CD8-positive, alpha-beta memory T cell (primary cell): ENCODE data around the gene TTC33. TPM values are rescaled to one million over a fixed set of nuclear protein-coding genes. Genes with fewer than 3 reads are reported as not detected.
A peak's percentile ranks its signal among the peaks of the same experiment; 100 is the strongest.
"Not testable (repeated sequence)": the region's sequence is repeated elsewhere in the genome, so short reads cannot be mapped to it uniquely, and the experiment has no call there.

Experiments
- CTCF ChIA-PET: fragments of 350-600 bp; sonication (Branson Sonifier 250); formaldehyde crosslinking; loops from one replicate; lab custom pipeline; 2021; ENCODE audit warnings: antibody characterized with exemption; lab: Charles Lee
- POLR2A ChIA-PET: fragments of 350-600 bp; sonication (Branson Sonifier 250); formaldehyde crosslinking; loops from one replicate; lab custom pipeline; 2021; ENCODE audit warnings: antibody characterized with exemption; lab: Charles Lee
- DNase-seq, 5 donors: peaks; one replicate each; pipeline versions ENCODE4 v3.0.0 to v3.0.0-alpha.2; 2020 to 2022; ENCODE audit warnings: mixed read lengths in 1 of 5
- H3K27ac ChIP-seq: one replicate; pipeline ENCODE4 v1.7.0; 2013; ENCODE audit warnings: low read depth, mild to moderate bottlenecking, low read length, moderate library complexity
- H3K27me3 ChIP-seq: 2 replicates; pipeline ENCODE4 v1.7.0; 2013; ENCODE audit warnings: low read length, mild to moderate bottlenecking; ENCODE audit not compliant: insufficient read depth, poor library complexity, severe bottlenecking
- H3K36me3 ChIP-seq: 2 replicates; pipeline ENCODE4 v1.7.0; 2013; ENCODE audit warnings: mild to moderate bottlenecking, low read length, moderate library complexity; ENCODE audit not compliant: insufficient read depth
- H3K4me1 ChIP-seq: 2 replicates; pipeline ENCODE4 v1.7.0; 2013; ENCODE audit warnings: mild to moderate bottlenecking, low read length, moderate library complexity; ENCODE audit not compliant: insufficient read depth
- H3K4me3 ChIP-seq: 2 replicates; pipeline ENCODE4 v1.7.0; 2013; ENCODE audit warnings: mild to moderate bottlenecking, low read length
- H3K9me3 ChIP-seq: 2 replicates; pipeline ENCODE4 v1.7.0; 2013; ENCODE audit warnings: mild to moderate bottlenecking, low read length
- H3K27ac Mint-ChIP-seq, 8 donors: one replicate each; pipeline ENCODE4 v1.8.0; 2020 to 2021; ENCODE audit warnings: mixed read lengths in 8 of 8, mild to moderate bottlenecking in 6 of 8, inconsistent platforms in 3 of 8, moderate library complexity in 3 of 8
- H3K27me3 Mint-ChIP-seq, 2 donors: one replicate each; pipeline ENCODE4 v1.8.0; 2020 to 2021; ENCODE audit warnings: mixed read lengths in 2 of 2, mild to moderate bottlenecking in 1 of 2, moderate library complexity in 1 of 2
- H3K36me3 Mint-ChIP-seq, 3 donors: one replicate each; pipeline ENCODE4 v1.8.0; 2020 to 2021; ENCODE audit warnings: mixed read lengths in 3 of 3, inconsistent platforms in 1 of 3, mild to moderate bottlenecking in 1 of 3
- H3K4me1 Mint-ChIP-seq, 3 donors: one replicate each; pipeline ENCODE4 v1.8.0; 2020 to 2021; ENCODE audit warnings: mixed read lengths in 3 of 3, inconsistent platforms in 1 of 3, mild to moderate bottlenecking in 1 of 3
- H3K4me3 Mint-ChIP-seq, 7 donors: one replicate each; pipeline ENCODE4 v1.8.0; 2020 to 2021; ENCODE audit warnings: mixed read lengths in 7 of 7, mild to moderate bottlenecking in 6 of 7, moderate library complexity in 4 of 7, inconsistent platforms in 2 of 7
- H3K9me3 Mint-ChIP-seq, 5 donors: one replicate each; pipeline ENCODE4 v1.8.0; 2020 to 2022; ENCODE audit warnings: mixed read lengths in 5 of 5, mild to moderate bottlenecking in 3 of 5, moderate library complexity in 2 of 5, inconsistent platforms in 1 of 5
- polyA plus RNA-seq: library from polyadenylated mRNA; unstranded; fragments of 300-500 nt; fragmentation: Illumina TruSeq; gene quantifications from one replicate; pipeline ENCODE4 v1.2.3, GENCODE V29; 2021
- total RNA-seq, 2 experiments: library from RNA; stranded (reverse); gene quantifications; one replicate each; pipeline ENCODE4 v1.2.3, GENCODE V29; 2021

The TTC33 gene
- total and polyA plus RNA-seq, 3 experiments from 2014 or later, result 13.9 to 27.7 (median 25.3) TPM

- Mint-ChIP-seq H3K27ac (peak overlapping the region in 3 of 8 donors; percentile 2 to 39 (median 14)), H3K9me3 (peaks cover 0 to 3% (median 2%) of the 10 kb centered on the region in 5 donors), H3K4me1 (peaks cover 14 to 35% (median 31%) of the 10 kb centered on the region in 3 donors), H3K27me3 (no peaks in the 10 kb centered on the region), H3K4me3 (no peak overlapping the region), H3K36me3 (peaks cover 9 to 41% (median 18%) of the 10 kb centered on the region in 3 donors)
- Histone ChIP-seq H3K4me1 (no peaks in the 10 kb centered on the region), H3K27me3 (no peaks in the 10 kb centered on the region), H3K36me3 (no peaks in the 10 kb centered on the region), H3K4me3 (no peak overlapping the region), H3K27ac (no peak overlapping the region), H3K9me3 (no peaks in the 10 kb centered on the region)
- ChIA-PET CTCF (interaction anchor here (1.2 to 2.4 kb wide), 3 partner anchors 10 to 786 kb away, joined by 3 to 9 read pairs (median 5); no protein-coding TSS in a partner anchor), POLR2A (no interaction called here)
- DNase-seq, result no peak
Measured at GRCh38 chr5:40734986-40735385, 20.8 kb downstream of the TTC33 start.

GRCh38 chr5:40733879-40734563 lies 21.7 kb downstream of the TTC33 start:
- H3K4me3 ChIP-seq, result no peak overlapping the region
- no peak overlapping the region for H3K4me3 Mint-ChIP-seq
- H3K27me3 ChIP-seq, result no peaks in the 10 kb centered on the region
- peaks cover 4 to 40% (median 14%) of the 10 kb centered on the region in 3 donors for H3K36me3 Mint-ChIP-seq
- no peaks in the 10 kb centered on the region for H3K36me3 ChIP-seq
- no peaks in the 10 kb centered on the region for H3K4me1 ChIP-seq
- H3K4me1 Mint-ChIP-seq, result peaks cover 14 to 35% (median 31%) of the 10 kb centered on the region in 3 donors
- no peak for DNase-seq
- no peak overlapping the region for H3K27ac ChIP-seq
- H3K9me3 Mint-ChIP-seq, result peaks cover 0 to 2% (median 0%) of the 10 kb centered on the region in 5 donors
- peak overlapping the region in 1 of 8 donors; percentile 40 for H3K27ac Mint-ChIP-seq
- CTCF ChIA-PET, result interaction anchor here (0.8 to 2.4 kb wide), 4 partner anchors 9 to 785 kb away, joined by 3 to 9 read pairs (median 4); no protein-coding TSS in a partner anchor
- H3K27me3 Mint-ChIP-seq, result no peaks in the 10 kb centered on the region
- H3K9me3 ChIP-seq, result no peaks in the 10 kb centered on the region
- POLR2A ChIA-PET, result no interaction called here

- Mint-ChIP-seq H3K4me1 (peaks cover 14 to 35% (median 31%) of the 10 kb centered on the region in 3 donors), H3K36me3 (peaks cover 0 to 38% (median 14%) of the 10 kb centered on the region in 3 donors), H3K9me3 (no peaks in the 10 kb centered on the region), H3K4me3 (peak overlapping the region in 1 of 7 donors; percentile 45), H3K27me3 (no peaks in the 10 kb centered on the region), H3K27ac (no peak overlapping the region)
- no peaks in the 10 kb centered on the region for H3K4me1 ChIP-seq
- H3K27ac ChIP-seq, result no peak overlapping the region
- no peaks in the 10 kb centered on the region for H3K36me3 ChIP-seq
- no peaks in the 10 kb centered on the region for H3K9me3 ChIP-seq
- H3K27me3 ChIP-seq, result no peaks in the 10 kb centered on the region
- no peak overlapping the region for H3K4me3 ChIP-seq
- ChIA-PET POLR2A (no interaction called here), CTCF (interaction anchor here (0.8 to 1.4 kb wide), 2 partner anchors 49 to 784 kb away, joined by 3 to 5 read pairs; no protein-coding TSS in a partner anchor)
- DNase-seq, result no peak
Measured at GRCh38 chr5:40733434-40733833, 22.3 kb downstream of the TTC33 start.

- peaks cover 22 to 54% (median 30%) of the 10 kb centered on the region in 3 donors for H3K36me3 Mint-ChIP-seq
- H3K27ac Mint-ChIP-seq, DNase-seq, CTCF ChIA-PET, H3K27me3 ChIP-seq, H3K9me3 Mint-ChIP-seq, H3K27me3 Mint-ChIP-seq, H3K36me3 ChIP-seq, H3K4me1 Mint-ChIP-seq, H3K27ac ChIP-seq, H3K4me3 Mint-ChIP-seq, H3K4me1 ChIP-seq, POLR2A ChIA-PET, H3K4me3 ChIP-seq, H3K9me3 ChIP-seq: not testable (repeated sequence)
Measured at GRCh38 chr5:40722497-40722911, 33.3 kb downstream of the TTC33 start.

- H3K4me1 Mint-ChIP-seq, result peaks cover 5 to 17% (median 7%) of the 10 kb centered on the region in 3 donors
- CTCF ChIA-PET, result no interaction called here
- no peak overlapping the region for H3K4me3 Mint-ChIP-seq
- Histone ChIP-seq H3K36me3 (no peaks in the 10 kb centered on the region), H3K27ac (no peak overlapping the region), H3K9me3 (no peaks in the 10 kb centered on the region), H3K4me3 (no peak overlapping the region), H3K27me3 (no peaks in the 10 kb centered on the region), H3K4me1 (no peaks in the 10 kb centered on the region)
- H3K27me3 Mint-ChIP-seq, result no peaks in the 10 kb centered on the region
- DNase-seq, result no peak
- H3K36me3 Mint-ChIP-seq, result peaks cover 25 to 58% (median 26%) of the 10 kb centered on the region in 3 donors
- peak overlapping the region in 1 of 8 donors; percentile 35 for H3K27ac Mint-ChIP-seq
- POLR2A ChIA-PET, result no interaction called here
- H3K9me3 Mint-ChIP-seq, result peaks cover 0 to 5% (median 3%) of the 10 kb centered on the region in 5 donors
Measured at GRCh38 chr5:40720069-40720468, 35.7 kb downstream of the TTC33 start.

GRCh38 chr5:40717281-40717680 lies 38.5 kb downstream of the TTC33 start:
- Mint-ChIP-seq H3K4me3 (no peak overlapping the region), H3K4me1 (peaks cover 5 to 17% (median 7%) of the 10 kb centered on the region in 3 donors), H3K27me3 (no peaks in the 10 kb centered on the region), H3K27ac (no peak overlapping the region), H3K36me3 (peaks cover 24 to 50% (median 26%) of the 10 kb centered on the region in 3 donors), H3K9me3 (peaks cover 0 to 5% (median 3%) of the 10 kb centered on the region in 5 donors)
- CTCF ChIA-PET, result no interaction called here
- Histone ChIP-seq H3K27me3 (no peaks in the 10 kb centered on the region), H3K9me3 (no peaks in the 10 kb centered on the region), H3K4me3 (no peak overlapping the region), H3K4me1 (no peaks in the 10 kb centered on the region), H3K27ac (no peak overlapping the region), H3K36me3 (no peaks in the 10 kb centered on the region)
- no peak for DNase-seq
- POLR2A ChIA-PET, result no interaction called here

- H3K9me3 Mint-ChIP-seq, result peaks cover 0 to 2% (median 2%) of the 10 kb centered on the region in 5 donors
- no peak for DNase-seq
- Histone ChIP-seq H3K36me3 (no peaks in the 10 kb centered on the region), H3K27me3 (no peaks in the 10 kb centered on the region), H3K4me3 (no peak overlapping the region), H3K9me3 (no peaks in the 10 kb centered on the region), H3K4me1 (no peaks in the 10 kb centered on the region), H3K27ac (no peak overlapping the region)
- ChIA-PET CTCF (no interaction called here), POLR2A (no interaction called here)
- H3K27me3 Mint-ChIP-seq, result no peaks in the 10 kb centered on the region
- H3K4me3 Mint-ChIP-seq, result no peak overlapping the region
- H3K36me3 Mint-ChIP-seq, result peaks cover 24 to 51% (median 28%) of the 10 kb centered on the region in 3 donors
- peaks cover 5 to 17% (median 7%) of the 10 kb centered on the region in 3 donors for H3K4me1 Mint-ChIP-seq
- peak overlapping the region in 2 of 8 donors; percentile 4 to 47 for H3K27ac Mint-ChIP-seq
Measured at GRCh38 chr5:40716590-40716989, 39.2 kb downstream of the TTC33 start.

GRCh38 chr5:40716000-40716399 lies 39.8 kb downstream of the TTC33 start:
- H3K9me3 Mint-ChIP-seq, result no peaks in the 10 kb centered on the region
- H3K4me3 ChIP-seq, result no peak overlapping the region
- H3K27me3 ChIP-seq, result no peaks in the 10 kb centered on the region
- peak overlapping the region in 2 of 8 donors; percentile 15 to 17 for H3K27ac Mint-ChIP-seq
- H3K27me3 Mint-ChIP-seq, result no peaks in the 10 kb centered on the region
- no peaks in the 10 kb centered on the region for H3K4me1 ChIP-seq
- H3K4me3 Mint-ChIP-seq, result no peak overlapping the region
- H3K36me3 ChIP-seq, result no peaks in the 10 kb centered on the region
- ChIA-PET POLR2A (no interaction called here), CTCF (no interaction called here)
- peaks cover 5 to 17% (median 7%) of the 10 kb centered on the region in 3 donors for H3K4me1 Mint-ChIP-seq
- no peak overlapping the region for H3K27ac ChIP-seq
- H3K9me3 ChIP-seq, result no peaks in the 10 kb centered on the region
- no peak for DNase-seq
- peaks cover 18 to 48% (median 24%) of the 10 kb centered on the region in 3 donors for H3K36me3 Mint-ChIP-seq
